ENCODE results near the gene AKAP13.
"Not testable (repeated sequence)": the region's sequence is repeated elsewhere in the genome, so short reads cannot be mapped to it uniquely, and the experiment has no call there.

AKAP13 gene

DNA sequence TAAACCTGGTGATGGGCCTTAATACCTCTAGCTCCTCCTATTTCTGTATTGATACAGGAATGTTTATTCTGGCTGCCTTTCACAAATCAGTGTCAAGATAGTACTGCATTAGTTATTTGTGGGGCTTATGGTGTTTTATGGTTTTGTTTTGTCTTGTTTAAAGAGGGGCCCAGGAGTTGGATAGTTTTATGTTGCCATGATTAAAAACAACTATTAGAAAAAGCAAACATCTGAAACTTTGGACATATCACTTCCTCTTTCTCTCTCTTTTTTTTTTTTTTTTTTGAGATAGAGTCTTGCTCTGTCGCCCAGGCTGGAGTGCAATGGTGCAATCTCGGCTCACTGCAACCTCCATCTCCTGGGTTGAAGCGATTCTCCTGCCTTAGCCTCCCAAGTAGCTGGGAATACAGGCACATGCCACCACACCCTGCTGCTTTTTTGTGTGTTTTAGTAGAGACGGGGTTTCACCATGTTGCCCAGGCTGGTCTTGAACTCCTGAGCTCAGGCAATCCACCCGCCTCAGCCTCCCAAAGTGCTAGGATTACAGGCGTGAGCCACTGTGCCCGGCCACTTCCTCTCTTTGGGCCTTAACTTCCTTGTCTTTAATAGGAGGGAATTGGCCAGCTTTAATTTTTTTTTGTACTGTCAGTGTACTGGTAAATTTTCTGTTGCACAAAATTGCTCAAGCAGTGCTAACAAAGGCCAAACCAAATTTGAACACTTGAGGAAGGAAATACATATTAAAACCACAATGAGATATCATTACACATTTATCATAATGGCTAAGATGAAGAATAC lies 155.3 kb downstream of the AKAP13 start:
- not testable (repeated sequence) for DNase-seq (ENCODE audit: low read depth in 1 of 2, low spot score in 1 of 2)

DNA sequence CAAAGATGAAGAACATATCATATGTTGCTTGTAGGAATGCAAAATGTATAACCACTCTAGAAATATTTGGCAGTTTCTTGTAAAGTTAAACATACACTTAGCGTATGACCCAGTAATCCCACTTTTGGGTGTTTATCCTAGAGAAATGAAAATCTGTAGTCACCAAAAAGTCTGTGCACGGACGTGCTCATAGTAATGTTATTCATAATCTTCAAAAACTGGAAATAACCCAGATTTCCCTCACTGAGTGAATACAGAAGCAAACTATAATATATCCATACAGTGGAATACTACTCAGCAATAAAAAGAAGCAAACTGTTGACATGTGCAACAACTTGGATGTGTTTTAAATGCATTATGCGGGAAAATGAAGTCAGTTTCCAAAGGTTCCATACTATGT lies 155.9 kb downstream of the AKAP13 start:
- DNase-seq (ENCODE audit: low read depth in 1 of 2, low spot score in 1 of 2) = no peak

DNA sequence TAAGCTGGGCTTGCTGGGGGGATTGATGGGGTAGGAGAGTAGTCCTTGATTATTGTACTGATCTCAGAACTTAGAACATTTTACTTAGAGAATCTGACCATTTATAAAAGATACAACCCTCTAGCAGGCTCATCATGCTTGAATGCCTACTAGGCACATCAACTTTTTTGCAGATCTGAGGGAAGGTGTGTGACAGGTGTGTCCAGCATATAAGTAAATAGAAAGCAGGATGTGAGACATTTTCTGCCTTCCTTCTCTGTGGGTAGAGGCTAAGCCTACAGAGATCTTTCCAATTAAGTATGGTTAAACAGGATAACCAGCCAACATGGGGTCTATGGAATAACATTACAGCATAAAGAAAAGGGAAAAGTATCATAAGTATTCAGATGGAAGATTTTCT lies 159.1 kb downstream of the AKAP13 start:
- no peak for DNase-seq (ENCODE audit: low read depth in 1 of 2, low spot score in 1 of 2)

DNA sequence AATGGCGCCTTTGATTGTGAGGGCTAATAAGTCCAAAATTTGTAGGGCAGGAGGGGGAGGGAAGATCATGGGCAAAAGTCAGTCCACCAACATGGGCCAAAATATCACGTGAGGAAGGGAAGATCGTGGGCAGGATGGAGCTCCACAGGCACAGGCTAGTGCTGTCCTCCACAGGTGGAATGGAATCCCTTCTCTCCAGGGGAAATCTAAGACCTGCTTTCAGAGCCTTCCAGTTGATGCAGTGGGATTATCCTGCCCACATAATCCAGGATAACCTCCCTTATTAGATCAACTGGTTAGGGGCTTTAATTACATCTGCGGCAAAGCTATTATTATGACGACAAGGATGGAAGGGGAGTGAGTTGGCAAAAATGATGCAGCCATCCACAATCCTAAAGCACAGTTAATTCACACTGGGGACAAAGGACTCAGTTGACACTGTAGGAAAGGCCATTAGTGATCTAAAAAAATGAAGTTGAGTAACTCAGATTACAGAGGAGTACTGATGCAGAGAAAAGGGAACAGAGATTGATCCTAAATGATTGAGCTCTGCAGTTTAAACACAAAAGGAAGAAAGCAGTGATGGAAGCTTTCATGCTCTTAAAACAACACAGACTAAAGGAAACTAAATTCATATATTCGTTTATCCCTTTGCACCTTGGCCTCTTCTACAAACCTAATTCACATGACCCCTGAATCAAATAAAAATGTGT lies 159.8 kb downstream of the AKAP13 start:
- no peak for DNase-seq (ENCODE audit: low read depth in 1 of 2, low spot score in 1 of 2)

DNA sequence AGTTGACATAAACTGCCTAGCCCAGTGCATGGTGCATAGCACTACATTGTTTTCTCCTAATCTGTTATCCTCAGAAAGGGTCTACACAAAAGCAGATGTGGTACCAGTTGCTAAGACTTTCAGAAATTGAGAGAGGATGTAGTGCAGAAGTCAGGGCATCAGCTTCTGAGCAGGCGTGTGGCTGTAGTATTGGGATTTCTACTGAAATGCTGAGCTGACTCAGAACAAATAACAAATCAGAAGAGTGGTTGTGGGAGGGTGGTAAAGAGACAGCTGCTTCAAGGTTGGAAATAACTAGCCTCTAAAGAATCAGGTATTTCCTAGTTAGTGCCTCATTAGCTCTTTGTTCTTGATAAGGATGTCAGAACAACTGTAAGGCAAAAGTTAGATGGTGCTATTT lies 161.3 kb downstream of the AKAP13 start:
- DNase-seq (ENCODE audit: low read depth in 1 of 2, low spot score in 1 of 2) = no peak

DNA sequence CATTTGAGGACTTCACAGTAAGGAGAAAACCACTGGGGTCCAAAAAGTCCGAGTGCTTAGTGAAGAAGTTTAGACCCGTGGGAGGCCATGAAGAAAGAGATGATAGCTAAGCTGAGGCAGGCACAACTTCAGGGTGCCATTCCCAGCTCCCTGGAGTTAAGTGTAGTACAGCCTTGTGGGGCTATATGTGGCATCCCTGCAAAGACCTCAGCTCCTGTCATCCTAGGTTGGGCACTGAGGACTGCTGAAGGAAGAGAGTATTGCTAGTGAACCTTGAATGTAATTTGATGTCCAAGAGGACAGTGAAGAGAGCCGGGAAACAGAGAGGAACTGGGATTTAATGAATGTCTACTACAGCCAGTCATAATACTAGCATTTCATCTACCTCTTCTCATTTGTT lies 162.1 kb downstream of the AKAP13 start:
- no peak for DNase-seq (ENCODE audit: low read depth in 1 of 2, low spot score in 1 of 2)

DNA sequence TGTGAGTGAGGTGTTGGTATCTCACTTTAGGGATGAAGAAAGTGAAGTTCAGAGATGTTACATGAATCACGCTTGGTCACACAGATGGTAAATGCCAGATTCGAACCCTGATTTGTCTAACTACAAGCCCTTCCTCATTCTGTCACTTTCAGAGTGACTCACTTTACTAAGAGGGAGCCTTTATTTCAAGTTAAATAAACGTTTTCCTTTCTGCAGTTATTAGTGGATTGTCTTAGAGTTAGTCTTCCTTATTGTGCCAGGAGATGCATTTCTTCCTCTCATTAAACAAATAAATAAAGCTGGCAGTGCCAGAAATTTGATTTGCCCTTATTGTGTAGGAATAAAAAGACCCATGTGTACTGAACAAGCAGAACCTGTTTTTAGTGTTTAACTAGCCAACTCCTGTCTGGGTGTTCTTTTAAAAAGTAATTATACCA lies 162.5 kb downstream of the AKAP13 start:
- DNase-seq (ENCODE audit: low read depth in 1 of 2, low spot score in 1 of 2) = no peak

DNA sequence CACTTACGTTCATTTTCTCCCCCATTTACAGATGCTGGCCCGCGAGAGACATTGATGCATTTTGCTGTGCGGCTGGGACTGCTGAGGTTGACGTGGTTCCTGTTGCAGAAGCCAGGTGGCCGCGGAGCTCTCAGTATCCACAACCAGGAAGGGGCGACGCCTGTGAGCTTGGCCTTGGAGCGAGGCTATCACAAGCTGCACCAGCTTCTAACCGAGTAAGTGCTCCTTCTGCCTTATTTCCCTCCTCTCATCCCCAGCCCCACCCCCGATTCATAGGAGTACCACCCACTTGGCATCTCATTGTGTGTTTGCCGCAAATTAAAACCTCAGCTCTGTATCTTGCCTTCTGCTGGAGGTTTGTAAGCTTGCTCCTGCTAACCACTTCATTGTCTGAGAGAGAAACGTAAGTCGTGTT lies 163.3 kb downstream of the AKAP13 start:
- no peak for DNase-seq (ENCODE audit: low read depth in 1 of 2, low spot score in 1 of 2)

DNA sequence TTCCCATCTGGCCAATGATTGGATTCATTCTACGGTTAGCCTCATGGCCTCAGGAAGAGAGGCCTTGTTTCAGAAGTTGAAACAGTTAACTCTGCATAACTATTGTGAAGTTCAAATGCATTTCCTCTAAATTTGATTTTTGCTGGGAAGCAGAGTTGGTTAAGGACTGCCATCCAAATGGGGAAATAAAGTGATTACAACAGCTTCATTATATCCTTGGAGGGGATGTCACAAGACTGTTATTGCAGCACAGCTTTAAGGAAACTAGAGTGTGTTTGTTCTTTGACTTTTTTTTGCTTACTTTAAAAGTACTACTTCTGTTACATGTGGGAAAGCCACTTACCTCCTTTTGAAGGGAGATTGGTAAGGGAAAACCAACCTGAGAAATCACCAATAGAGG lies 164.8 kb downstream of the AKAP13 start:
- DNase-seq (ENCODE audit: low read depth in 1 of 2, low spot score in 1 of 2) = no peak

DNA sequence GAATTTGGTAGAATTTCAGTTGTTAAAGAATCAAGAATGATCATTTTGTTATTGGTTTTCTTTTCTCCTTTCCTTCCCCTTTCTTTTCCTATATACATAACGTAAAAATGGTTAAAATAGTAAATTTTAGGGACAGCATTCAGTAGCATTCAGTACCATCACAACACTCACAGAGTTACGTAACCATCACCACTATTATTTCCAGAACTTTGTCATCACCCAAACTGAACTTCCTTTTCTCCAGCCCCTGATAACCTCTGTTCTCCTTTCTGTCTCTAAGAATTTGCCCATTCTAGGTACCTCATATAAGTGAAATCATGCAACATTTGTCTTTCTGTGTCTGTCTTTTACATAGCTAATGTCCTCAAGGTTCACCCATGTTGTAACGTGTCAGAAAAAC lies 165.3 kb downstream of the AKAP13 start:
- DNase-seq (ENCODE audit: low read depth in 1 of 2, low spot score in 1 of 2) = no peak

DNA sequence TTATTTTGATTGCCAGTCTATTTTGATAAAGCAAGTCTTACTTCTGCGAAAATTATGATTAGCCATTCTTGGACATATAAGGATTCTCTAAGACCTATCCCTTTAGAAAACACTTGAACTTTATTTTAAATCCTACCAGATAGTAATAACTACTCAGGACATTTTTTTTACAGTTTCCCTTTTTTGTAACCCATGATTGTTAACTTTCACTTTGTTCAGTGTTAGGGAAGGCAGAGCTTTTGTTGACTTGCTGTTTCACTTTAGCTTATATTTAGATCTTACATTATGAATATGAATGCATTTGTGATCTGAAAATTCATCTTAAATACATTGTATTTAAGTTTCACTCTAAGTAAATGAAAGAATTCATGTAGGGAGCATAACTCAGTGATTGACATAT lies 167.0 kb downstream of the AKAP13 start:
- DNase-seq (ENCODE audit: low read depth in 1 of 2, low spot score in 1 of 2) = no peak

DNA sequence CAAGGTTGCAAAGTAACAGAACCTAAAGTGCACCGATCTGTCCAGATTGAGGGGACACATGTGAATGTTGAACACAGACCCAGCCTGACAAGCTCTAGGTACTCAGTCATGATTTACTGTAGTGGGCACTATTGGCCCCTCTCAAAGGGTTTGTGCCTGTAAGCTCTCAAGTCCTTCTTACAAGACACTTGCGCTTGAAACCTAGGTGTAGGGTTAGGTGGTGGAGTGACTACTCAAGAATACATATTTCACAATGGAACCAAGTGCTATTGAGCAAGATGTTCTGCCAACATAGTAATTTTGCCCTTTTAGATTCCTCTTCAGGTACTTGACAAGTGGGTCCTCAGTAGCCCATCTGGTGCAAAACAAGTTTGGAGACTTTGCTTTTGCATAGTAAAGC lies 169.9 kb downstream of the AKAP13 start:
- no peak for DNase-seq (ENCODE audit: low read depth in 1 of 2, low spot score in 1 of 2)

DNA sequence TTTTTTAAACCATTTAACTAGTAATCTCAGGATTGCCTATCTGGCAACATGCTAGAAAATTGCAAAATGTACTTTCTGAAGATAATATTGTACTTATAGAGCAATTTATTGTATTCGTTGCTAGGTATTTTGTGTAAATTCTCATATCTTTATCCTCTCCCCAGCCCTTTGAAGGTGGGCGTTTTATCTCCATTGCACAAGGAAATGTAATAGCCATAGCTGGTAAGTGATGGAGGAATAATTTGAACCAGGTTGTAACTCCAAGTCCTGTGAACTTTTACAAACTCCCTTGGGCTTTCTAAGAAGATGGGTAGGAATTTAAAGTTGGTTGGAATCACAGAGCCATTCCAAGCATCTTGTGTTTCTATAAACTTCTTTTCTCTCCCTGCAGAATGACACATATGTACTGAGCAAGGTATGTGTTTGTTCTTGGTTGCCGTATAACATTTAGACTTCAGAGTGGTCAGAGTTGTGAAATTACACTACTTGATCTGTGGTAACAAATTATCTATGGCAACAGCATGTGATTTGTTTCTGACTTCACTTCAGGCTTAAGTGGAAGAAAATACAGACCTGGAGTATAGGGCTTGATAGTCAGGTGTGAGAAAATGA lies 170.9 kb downstream of the AKAP13 start:
- no peak for DNase-seq (ENCODE audit: low read depth in 1 of 2, low spot score in 1 of 2)

DNA sequence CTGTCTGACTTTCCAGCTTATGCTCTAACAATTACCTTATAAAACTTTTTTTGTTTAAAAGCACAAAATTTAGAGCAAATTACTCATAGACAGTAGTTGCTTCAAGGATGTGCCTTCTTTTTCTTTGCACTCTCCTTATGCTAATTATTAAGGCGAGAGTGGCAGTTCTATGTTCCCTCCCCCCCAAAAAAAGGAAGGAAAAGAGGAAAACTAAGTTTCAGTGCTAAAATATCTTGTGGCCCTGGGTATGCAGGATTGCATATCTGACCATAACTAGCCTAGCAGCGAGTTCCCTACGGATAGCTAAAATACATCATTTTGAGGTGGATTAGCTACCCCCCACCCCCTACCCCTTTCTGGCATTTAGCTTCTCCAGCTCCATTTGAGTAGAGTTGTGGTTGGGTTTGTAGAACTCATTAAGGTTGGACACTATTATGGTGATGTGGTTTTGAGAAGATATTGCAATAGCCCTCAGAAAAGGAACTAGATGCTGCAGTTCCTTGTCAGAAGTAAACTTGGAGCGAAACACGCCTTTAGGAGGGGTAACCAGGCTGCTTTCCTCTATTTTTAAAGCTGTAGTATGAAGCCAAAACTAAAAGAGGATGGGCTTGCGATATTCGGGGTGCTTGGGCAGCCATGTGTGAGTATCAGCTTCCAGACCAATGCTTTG lies 174.6 kb downstream of the AKAP13 start:
- no peak for DNase-seq (ENCODE audit: low read depth in 1 of 2, low spot score in 1 of 2)

DNA sequence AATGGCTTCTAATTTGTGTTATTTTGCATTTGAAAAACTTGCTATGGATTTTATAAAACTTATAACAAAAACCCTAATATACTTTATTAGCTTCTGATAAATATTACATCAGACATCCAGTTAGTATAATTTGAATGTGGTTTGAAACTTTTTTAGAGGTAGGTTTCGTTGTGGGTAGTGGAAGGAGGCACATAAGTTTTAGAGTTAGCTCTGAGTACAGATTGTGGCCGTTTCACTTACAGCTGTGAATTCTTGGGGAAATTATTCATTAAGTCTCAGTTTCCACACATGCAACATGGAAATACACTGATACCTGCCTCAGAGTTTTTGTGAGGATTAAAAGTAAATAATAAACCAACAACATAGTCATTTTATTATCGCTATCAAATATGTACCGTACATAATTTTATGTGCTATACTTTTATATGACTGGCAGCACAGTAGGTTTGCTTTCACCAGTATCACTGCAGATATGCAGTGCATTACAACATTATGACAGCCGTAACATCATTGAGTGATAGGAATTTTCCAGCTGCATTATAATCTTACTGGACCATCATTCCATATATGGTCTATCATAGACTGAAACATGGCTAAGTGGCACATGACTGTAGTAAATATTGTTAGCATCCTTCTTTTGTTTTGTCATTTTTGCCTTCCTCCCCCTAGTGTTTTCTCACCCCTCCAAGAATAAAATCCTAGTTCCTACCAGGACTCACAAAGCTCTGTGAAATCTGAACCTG lies 175.6 kb downstream of the AKAP13 start:
- no peak for DNase-seq (ENCODE audit: low read depth in 1 of 2, low spot score in 1 of 2)

DNA sequence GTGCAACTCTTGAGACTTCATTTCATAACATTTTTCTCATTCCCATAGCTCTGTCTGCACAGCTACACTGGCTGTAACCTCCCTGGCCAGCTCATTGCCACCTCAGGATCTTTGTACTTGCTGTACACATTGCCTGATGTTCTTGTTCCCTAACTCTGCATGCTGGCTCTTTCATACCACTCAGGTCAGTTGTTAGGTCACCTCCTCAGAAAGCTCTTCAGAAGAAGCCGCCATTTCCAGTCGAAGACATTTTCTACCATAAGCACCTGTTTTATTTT lies 176.2 kb downstream of the AKAP13 start:
- no peak for DNase-seq (ENCODE audit: low read depth in 1 of 2, low spot score in 1 of 2)

DNA sequence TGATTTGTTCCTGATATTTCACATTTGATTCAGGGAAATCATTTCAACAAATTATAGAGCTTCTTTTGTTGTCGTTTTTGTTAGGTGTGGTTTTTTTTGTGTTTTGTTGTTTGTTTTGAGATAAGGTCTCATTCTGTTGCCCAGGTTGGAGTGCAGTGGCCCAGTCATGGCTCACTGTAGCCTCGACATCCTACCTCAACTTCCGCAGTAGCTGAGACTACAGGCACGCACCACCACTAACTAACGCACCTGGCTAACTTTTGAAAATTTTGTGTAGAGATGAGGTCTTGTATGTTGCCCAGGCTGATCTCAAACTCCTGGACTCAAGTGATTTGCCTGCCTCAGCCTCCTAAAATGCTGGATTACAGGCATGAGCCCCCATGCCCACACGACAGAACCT lies 177.0 kb downstream of the AKAP13 start:
- DNase-seq (ENCODE audit: low read depth in 1 of 2, low spot score in 1 of 2) = no peak

DNA sequence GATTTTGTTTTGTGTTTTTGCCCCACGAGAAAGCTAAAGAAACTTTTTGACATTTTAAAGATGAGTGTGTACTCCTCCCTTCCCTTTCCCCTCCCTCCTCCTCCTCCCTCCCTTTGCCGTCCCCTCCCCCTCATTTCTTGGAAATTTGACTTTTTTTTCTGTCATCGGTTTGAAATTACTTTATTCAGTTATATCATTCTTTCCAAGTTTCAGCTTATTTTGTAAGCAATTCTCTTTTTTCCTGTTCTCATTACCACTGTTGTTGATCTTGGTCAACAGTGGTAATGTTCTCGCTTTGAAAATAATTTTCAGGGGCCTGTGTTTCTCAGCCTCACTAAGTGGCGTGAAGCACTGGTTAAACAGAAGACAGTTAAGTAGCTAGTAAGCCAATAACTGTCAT lies 178.4 kb downstream of the AKAP13 start:
- DNase-seq (ENCODE audit: low read depth in 1 of 2, low spot score in 1 of 2) = no peak

DNA sequence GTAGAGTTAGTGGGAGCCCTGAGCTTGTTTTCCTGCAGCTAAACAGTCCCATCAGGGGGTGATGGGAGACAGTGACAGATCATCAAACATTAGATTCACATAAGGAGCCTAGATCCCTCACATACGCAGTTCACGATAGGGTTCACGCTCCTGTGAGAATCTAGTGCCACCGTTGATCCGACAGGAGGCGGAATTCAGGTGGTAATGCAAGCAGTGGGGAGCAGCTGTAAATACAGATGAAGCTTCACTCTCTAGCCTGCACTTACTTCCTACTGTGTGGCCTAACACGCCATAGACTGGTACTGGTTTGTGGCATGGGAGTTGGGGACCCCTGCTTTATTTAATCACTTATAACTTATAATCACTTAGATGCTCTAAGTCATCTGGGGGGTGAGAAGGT lies 179.1 kb downstream of the AKAP13 start:
- no peak for DNase-seq (ENCODE audit: low read depth in 1 of 2, low spot score in 1 of 2)

DNA sequence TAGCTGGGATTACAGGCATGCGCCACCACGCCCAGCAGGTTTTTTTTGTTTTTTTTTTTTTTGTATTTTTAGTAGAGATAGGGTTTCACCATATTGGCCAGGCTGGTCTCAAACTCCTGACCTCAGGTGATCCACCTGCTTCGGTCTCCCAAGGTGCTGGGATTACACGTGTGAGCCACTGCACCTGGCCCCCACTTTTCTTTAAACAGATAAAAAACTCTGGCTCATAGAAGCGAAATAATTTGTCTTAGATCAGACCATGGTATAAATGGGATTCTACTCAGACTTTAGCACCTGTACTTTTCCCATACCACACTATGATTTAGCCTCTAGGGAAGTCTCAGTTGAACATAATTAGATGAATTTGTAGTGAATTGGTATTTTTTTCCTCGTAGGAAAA lies 182.4 kb downstream of the AKAP13 start:
- DNase-seq (ENCODE audit: low read depth in 1 of 2, low spot score in 1 of 2) = no peak

DNA sequence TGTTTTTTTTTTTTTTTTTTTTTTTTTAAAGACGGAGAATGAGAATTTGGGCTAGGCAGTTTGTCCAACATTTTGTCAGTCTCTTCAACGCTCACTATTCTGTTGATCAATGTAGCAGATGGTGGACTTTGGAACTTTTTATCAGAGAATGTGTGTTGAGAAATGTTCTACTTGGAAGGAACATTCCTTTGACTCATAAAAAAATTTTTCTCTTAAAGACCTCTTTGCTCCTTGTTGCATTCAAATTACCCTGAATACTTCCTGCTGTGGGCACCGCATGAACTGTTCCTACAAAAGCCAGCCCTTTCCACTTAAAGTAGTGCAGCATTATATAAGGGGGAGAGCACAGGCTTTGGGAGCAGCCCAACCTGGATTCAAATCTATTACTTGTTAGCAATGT lies 182.9 kb downstream of the AKAP13 start:
- DNase-seq (ENCODE audit: low read depth in 1 of 2, low spot score in 1 of 2) = no peak
